H9 (cell line): Measurements from ENCODE around the gene ELF1. TPM values are rescaled to one million over a fixed set of nuclear protein-coding genes. Genes with fewer than 3 reads are reported as not detected.

Experiments used
- DNase-seq: peaks from one replicate; pipeline ENCODE4 v3.0.0-alpha.2; 2017
- H2AFZ ChIP-seq: one replicate; pipeline ENCODE4 v1.6.1; 2013; ENCODE audit warnings: mild to moderate bottlenecking, low read length, control low read depth, moderate library complexity
- H2AK5ac ChIP-seq: 2 replicates; pipeline ENCODE4 v1.6.1; 2013; ENCODE audit warnings: low read length, control low read depth, mixed read lengths; ENCODE audit not compliant: insufficient read length
- H2BK120ac ChIP-seq: one replicate; pipeline ENCODE4 v1.6.1; 2013; ENCODE audit warnings: low read depth, mild to moderate bottlenecking, low read length, control low read depth, inconsistent platforms; ENCODE audit not compliant: poor library complexity, severe bottlenecking
- H2BK12ac ChIP-seq: 2 replicates; pipeline ENCODE4 v1.6.1; 2013; ENCODE audit warnings: low read length, control low read depth, mixed read lengths, low read depth; ENCODE audit not compliant: insufficient read length
- H2BK15ac ChIP-seq: 2 replicates; pipeline ENCODE4 v1.6.1; 2013; ENCODE audit warnings: low read depth, low read length, control low read depth
- H2BK20ac ChIP-seq: one replicate; pipeline ENCODE4 v1.6.1; 2013; ENCODE audit warnings: low read depth, mild to moderate bottlenecking, low read length, control low read depth, inconsistent platforms; ENCODE audit not compliant: poor library complexity, severe bottlenecking
- H2BK5ac ChIP-seq: 2 replicates; pipeline ENCODE4 v1.6.1; 2013; ENCODE audit warnings: low read length, control low read depth, mixed read lengths; ENCODE audit not compliant: insufficient read length
- H3K14ac ChIP-seq: 2 replicates; pipeline ENCODE4 v1.6.1; 2013; ENCODE audit warnings: low read length, control low read depth; ENCODE audit not compliant: insufficient read depth
- H3K18ac ChIP-seq: 2 replicates; pipeline ENCODE4 v1.6.1; 2013; ENCODE audit warnings: low read depth, mild to moderate bottlenecking, mixed read lengths, low read length, control low read depth; ENCODE audit not compliant: insufficient read length
- H3K23ac ChIP-seq: 2 replicates; pipeline ENCODE4 v1.6.1; 2013; ENCODE audit warnings: low read length, control low read depth, mixed read lengths, low read depth; ENCODE audit not compliant: insufficient read length
- H3K23me2 ChIP-seq: 2 replicates; pipeline ENCODE4 v1.6.1; 2013; ENCODE audit warnings: low read depth, mild to moderate bottlenecking, mixed read lengths, low read length, control low read depth; ENCODE audit not compliant: insufficient read length, poor library complexity, severe bottlenecking
- H3K27ac ChIP-seq: 2 replicates; pipeline ENCODE4 v1.5.1; 2013; ENCODE audit warnings: low read length, control low read depth, mixed read lengths, low read depth; ENCODE audit not compliant: insufficient read length
- H3K27me3 ChIP-seq: 2 replicates; pipeline ENCODE4 v1.6.1; 2013; ENCODE audit warnings: low read length, control low read depth, inconsistent platforms; ENCODE audit not compliant: insufficient read depth
- H3K4ac ChIP-seq: 2 replicates; pipeline ENCODE4 v1.6.1; 2013; ENCODE audit warnings: low read depth, mild to moderate bottlenecking, control low read depth, inconsistent platforms, low read length, moderate library complexity
- H3K4me1 ChIP-seq: 2 replicates; pipeline ENCODE4 v1.6.1; 2013; ENCODE audit warnings: low read length, control low read depth, inconsistent platforms; ENCODE audit not compliant: insufficient read depth
- H3K4me2 ChIP-seq: 2 replicates; pipeline ENCODE4 v1.6.1; 2013; ENCODE audit warnings: low read length, control low read depth, mixed read lengths; ENCODE audit not compliant: insufficient read length, insufficient read depth
- H3K56ac ChIP-seq: 2 replicates; pipeline ENCODE4 v1.6.1; 2013; ENCODE audit warnings: low read depth, mild to moderate bottlenecking, mixed read lengths, low read length, control low read depth; ENCODE audit not compliant: insufficient read length
- H3K79me1 ChIP-seq: 2 replicates; pipeline ENCODE4 v1.6.1; 2013; ENCODE audit warnings: low read depth, mild to moderate bottlenecking, moderate library complexity, low read length, control low read depth, inconsistent platforms; ENCODE audit not compliant: insufficient read depth, poor library complexity, severe bottlenecking
- H3K79me2 ChIP-seq: 2 replicates; pipeline ENCODE4 v1.6.1; 2013; ENCODE audit warnings: low read length, control low read depth, inconsistent platforms; ENCODE audit not compliant: insufficient read depth
- H3K9ac ChIP-seq: 2 replicates; pipeline ENCODE4 v1.6.1; 2013; ENCODE audit warnings: low read length, control low read depth, mixed read lengths; ENCODE audit not compliant: insufficient read length; ENCODE audit errors: extremely low read depth
- H3K9me3 ChIP-seq: one replicate; pipeline ENCODE4 v1.6.1; 2013; ENCODE audit warnings: low read depth, low read length, inconsistent platforms; ENCODE audit not compliant: control insufficient read depth
- H3T11ph ChIP-seq: one replicate; pipeline ENCODE4 v1.6.1; 2013; ENCODE audit warnings: mild to moderate bottlenecking, low read length, control low read depth, inconsistent platforms
- H4K20me1 ChIP-seq: one replicate; pipeline ENCODE4 v1.6.1; 2013; ENCODE audit not compliant: control insufficient read depth, insufficient read length, insufficient read depth
- H4K5ac ChIP-seq: 2 replicates; pipeline ENCODE4 v1.6.1; 2013; ENCODE audit warnings: low read depth, mild to moderate bottlenecking, mixed read lengths, low read length, control low read depth; ENCODE audit not compliant: insufficient read length
- H4K8ac ChIP-seq: replicated peaks from 2 replicates; pipeline ENCODE4 v1.6.1; 2013; ENCODE audit warnings: low read length, control low read depth, mixed read lengths, low read depth; ENCODE audit not compliant: insufficient read length
- H4K91ac ChIP-seq: 2 replicates; pipeline ENCODE4 v1.6.1; 2013; ENCODE audit warnings: low read depth, mild to moderate bottlenecking, moderate library complexity, mixed read lengths, low read length, control low read depth; ENCODE audit not compliant: insufficient read length
- H3K27ac Mint-ChIP-seq, 3 experiments: 2 replicates in 2 of 3; 3 replicates in 1 of 3; pipeline ENCODE4 v1.8.0; 2020 to 2021; ENCODE audit warnings: mixed read lengths in 3 of 3, mild to moderate bottlenecking in 1 of 3, moderate library complexity in 1 of 3
- H3K27me3 Mint-ChIP-seq: 2 replicates; pipeline ENCODE4 v1.8.0; 2021; ENCODE audit warnings: low read depth, mild to moderate bottlenecking, moderate library complexity, mixed read lengths
- H3K36me3 Mint-ChIP-seq, 3 experiments: 2 replicates in 2 of 3; 3 replicates in 1 of 3; pipeline ENCODE4 v1.8.0; 2020 to 2021; ENCODE audit warnings: low read depth in 3 of 3, mixed read lengths in 3 of 3; ENCODE audit not compliant: insufficient read depth in 1 of 3
- H3K4me1 Mint-ChIP-seq, 2 experiments: 2 replicates each; pipeline ENCODE4 v1.8.0; 2020; ENCODE audit warnings: mixed read lengths in 2 of 2
- H3K4me3 Mint-ChIP-seq, 2 experiments: 2 replicates in 1 of 2; 3 replicates in 1 of 2; pipeline ENCODE4 v1.8.0; 2020 to 2021; ENCODE audit warnings: mild to moderate bottlenecking in 2 of 2, mixed read lengths in 2 of 2, moderate library complexity in 1 of 2
- H3K9me3 Mint-ChIP-seq, 2 experiments: 2 replicates in 1 of 2; 3 replicates in 1 of 2; pipeline ENCODE4 v1.8.0; 2020; ENCODE audit warnings: mild to moderate bottlenecking in 2 of 2, mixed read lengths in 2 of 2, moderate library complexity in 1 of 2
- total RNA-seq: library from RNA; stranded (reverse); gene quantifications from 2 replicates; pipeline ENCODE4 v1.2.1, GENCODE V29; 2021
- TF ChIP-seq, protein P1 (sequence below): fragments of 200-600 bp; sonication (generic); conservative IDR thresholded peaks from 3 replicates; pipeline ENCODE4 v1.8.0; 2021; ENCODE audit warnings: antibody characterized with exemption, mild to moderate bottlenecking

ELF1 gene
- total RNA-seq, 1 experiment from 2014 or later, result 15.5 TPM

- Histone ChIP-seq H2BK5ac (no peak overlapping the region), H3T11ph (no peak overlapping the region), H2BK12ac (no peak overlapping the region), H3K23ac (no peak overlapping the region), H2AK5ac (no peak overlapping the region), H3K4ac (no peak overlapping the region), H2BK20ac (no peak overlapping the region), H3K9me3 (no peaks in the 10 kb centered on the region), H4K20me1 (no peaks in the 10 kb centered on the region), H3K14ac (no peak overlapping the region), H4K8ac (no peak overlapping the region), H3K56ac (no peak overlapping the region), H3K23me2 (no peaks in the 10 kb centered on the region), H3K18ac (no peak overlapping the region), H3K79me2 (no peaks in the 10 kb centered on the region), H2BK15ac (no peak overlapping the region), H2BK120ac (no peak overlapping the region), H3K27ac (no peak overlapping the region), H3K9ac (no peak overlapping the region), H3K79me1 (peaks cover 4% of the 10 kb centered on the region), H4K91ac (no peak overlapping the region), H3K27me3 (no peaks in the 10 kb centered on the region), H2AFZ (no peak overlapping the region), H4K5ac (no peak overlapping the region), H3K4me1 (no peaks in the 10 kb centered on the region), H3K4me2 (no peak overlapping the region)
- H3K9me3 Mint-ChIP-seq, result no peaks in the 10 kb centered on the region
- no peak for DNase-seq
- H3K4me3 Mint-ChIP-seq, result no peak overlapping the region
- H3K36me3 Mint-ChIP-seq, result peaks cover 0 to 4% (median 0%) of the 10 kb centered on the region in 3 experiments; a peak in 2 of 7 replicates
- TF ChIP-seq, protein P1, sequence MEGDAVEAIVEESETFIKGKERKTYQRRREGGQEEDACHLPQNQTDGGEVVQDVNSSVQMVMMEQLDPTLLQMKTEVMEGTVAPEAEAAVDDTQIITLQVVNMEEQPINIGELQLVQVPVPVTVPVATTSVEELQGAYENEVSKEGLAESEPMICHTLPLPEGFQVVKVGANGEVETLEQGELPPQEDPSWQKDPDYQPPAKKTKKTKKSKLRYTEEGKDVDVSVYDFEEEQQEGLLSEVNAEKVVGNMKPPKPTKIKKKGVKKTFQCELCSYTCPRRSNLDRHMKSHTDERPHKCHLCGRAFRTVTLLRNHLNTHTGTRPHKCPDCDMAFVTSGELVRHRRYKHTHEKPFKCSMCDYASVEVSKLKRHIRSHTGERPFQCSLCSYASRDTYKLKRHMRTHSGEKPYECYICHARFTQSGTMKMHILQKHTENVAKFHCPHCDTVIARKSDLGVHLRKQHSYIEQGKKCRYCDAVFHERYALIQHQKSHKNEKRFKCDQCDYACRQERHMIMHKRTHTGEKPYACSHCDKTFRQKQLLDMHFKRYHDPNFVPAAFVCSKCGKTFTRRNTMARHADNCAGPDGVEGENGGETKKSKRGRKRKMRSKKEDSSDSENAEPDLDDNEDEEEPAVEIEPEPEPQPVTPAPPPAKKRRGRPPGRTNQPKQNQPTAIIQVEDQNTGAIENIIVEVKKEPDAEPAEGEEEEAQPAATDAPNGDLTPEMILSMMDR, result no peak
- H3K27ac Mint-ChIP-seq, result no peak overlapping the region
- peaks cover 5% of the 10 kb centered on the region for H3K27me3 Mint-ChIP-seq
- peaks cover 19 to 23% of the 10 kb centered on the region in 2 experiments for H3K4me1 Mint-ChIP-seq
These were observed 37.1 kb upstream of the ELF1 start for GRCh38 chr13:41056194-41056593.
